Activated CD8-positive, alpha-beta memory T cell treated with anti-CD3 and anti-CD28 coated beads for 36 hours (primary cell): ENCODE results near the gene FLACC1. TPM values are rescaled to one million over a fixed set of nuclear protein-coding genes. Genes with fewer than 3 reads are reported as not detected.
"Not testable (repeated sequence)": the region's sequence is repeated elsewhere in the genome, so short reads cannot be mapped to it uniquely, and the experiment has no call there.

Experiments used
- CTCF ChIA-PET: fragments of 350-600 bp; sonication (Branson Sonifier 250); formaldehyde crosslinking; loops from one replicate; lab custom pipeline; 2021; ENCODE audit warnings: antibody characterized with exemption; lab: Charles Lee
- POLR2A ChIA-PET: fragments of 350-600 bp; sonication (Branson Sonifier 250); formaldehyde crosslinking; loops from one replicate; lab custom pipeline; 2021; ENCODE audit warnings: antibody characterized with exemption; lab: Charles Lee
- total RNA-seq, 2 experiments: library from RNA; stranded (reverse); gene quantifications; one replicate each; pipeline ENCODE4 v1.2.3, GENCODE V29; 2021

FLACC1 gene
- total RNA-seq, 2 experiments from 2014 or later = 0.97 to 1.3 TPM

DNA sequence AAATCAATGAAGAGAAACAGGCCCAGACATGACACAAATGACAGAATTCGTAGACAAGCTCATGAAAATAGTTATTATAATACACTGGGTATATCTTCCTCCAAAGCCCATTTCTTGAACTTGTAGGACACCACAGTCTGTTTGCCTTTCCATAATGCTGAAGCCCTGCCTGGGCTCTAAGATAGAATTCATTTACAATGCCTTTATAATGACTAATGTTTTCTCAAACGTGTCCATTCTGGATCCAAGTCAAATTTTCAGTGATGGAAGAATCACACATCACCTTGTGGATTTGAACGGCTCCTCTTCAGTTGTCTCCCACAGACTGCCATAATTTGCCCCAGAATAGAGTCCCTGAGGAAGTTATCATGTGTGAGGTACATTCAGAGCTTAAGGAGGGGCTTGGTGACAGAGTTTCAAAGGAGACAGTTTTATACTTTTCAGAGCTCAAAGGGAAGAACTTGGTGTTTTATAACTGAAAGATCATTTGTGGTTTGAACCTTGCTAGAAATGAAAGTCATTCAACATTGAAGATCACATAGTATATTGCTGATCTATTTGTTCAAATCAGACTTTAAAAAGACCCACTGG is 58.6 kb downstream of the FLACC1 start:
- CTCF ChIA-PET = interaction anchor here (1.0 kb wide), 1 partner anchor 65 kb away, joined by 3 read pairs; no protein-coding TSS in a partner anchor
- POLR2A ChIA-PET = no interaction called here

DNA sequence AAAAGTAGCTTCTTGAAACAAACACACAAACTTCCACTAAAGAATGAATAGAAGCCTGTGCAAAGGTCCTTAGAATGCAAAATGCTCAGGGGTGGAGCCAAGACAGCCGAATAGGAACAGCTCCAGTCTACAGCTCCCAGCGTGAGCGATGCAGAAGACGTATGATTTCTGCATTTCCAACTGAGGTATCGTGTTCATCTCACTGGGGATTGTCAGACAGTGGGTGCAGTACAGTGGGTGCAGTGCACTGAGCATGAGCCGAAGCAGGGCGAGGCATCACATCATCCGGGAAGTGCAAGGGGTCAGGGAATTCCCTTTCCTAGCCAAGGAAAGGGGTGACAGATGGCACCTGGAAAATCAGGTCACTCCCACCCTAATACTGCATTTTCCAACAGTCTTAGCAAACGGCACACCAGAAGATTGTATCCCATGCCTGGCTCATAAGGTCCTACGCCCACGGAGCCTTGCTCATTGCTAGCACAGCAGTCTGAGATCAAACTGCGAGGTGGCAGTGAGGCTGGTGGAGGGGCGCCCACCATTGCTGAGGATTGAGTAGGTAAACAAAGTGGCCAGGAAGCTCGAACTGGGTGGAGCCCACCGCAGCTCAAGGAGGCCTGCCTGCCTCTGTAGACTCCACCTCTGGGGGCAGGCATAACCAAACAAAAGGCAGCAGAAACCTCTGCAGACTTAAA is 66.5 kb downstream of the FLACC1 start:
- CTCF ChIA-PET = not testable (repeated sequence)
- POLR2A ChIA-PET = interaction anchor here (0.6 kb wide), 1 partner anchor 87 kb away, joined by 5 read pairs; no protein-coding TSS in a partner anchor

- POLR2A ChIA-PET = interaction anchor here (0.6 kb wide), 1 partner anchor 123 kb away, joined by 3 read pairs; no protein-coding TSS in a partner anchor
- CTCF ChIA-PET = no interaction called here
Measured at GRCh38 chr2:201285499-201285898, 71.6 kb downstream of the FLACC1 start.

GRCh38 chr2:201280191-201281040 is 76.7 kb downstream of the FLACC1 start:
- ChIA-PET CTCF (no interaction called here), POLR2A (no interaction called here)

GRCh38 chr2:201279079-201279478 is 78.1 kb downstream of the FLACC1 start:
- POLR2A ChIA-PET = no interaction called here
- CTCF ChIA-PET = interaction anchor here (1.1 kb wide), 1 partner anchor 85 kb away, joined by 3 read pairs; no protein-coding TSS in a partner anchor

DNA sequence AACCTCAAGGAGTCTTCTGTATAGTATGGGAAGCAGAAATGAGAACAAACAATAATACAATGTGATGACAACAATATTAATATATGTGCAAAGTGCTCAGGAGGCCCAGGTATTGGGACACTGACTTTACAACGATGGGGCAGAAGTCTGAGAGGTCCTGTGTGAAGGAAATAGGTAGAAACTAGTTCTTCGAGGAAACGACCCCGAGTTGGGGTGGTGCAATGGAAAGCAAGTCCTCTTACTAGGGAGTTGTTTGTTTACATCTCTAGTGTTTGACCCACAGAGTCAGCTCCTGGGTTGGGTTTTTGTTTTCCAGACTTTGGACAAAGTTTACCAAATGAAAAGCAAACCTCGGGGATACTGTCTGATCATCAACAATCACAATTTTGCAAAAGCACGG is 80.6 kb downstream of the FLACC1 start:
- POLR2A ChIA-PET = no interaction called here
- CTCF ChIA-PET = interaction anchor here (1.6 kb wide), 1 partner anchor 10 kb away, joined by 3 read pairs; no protein-coding TSS in a partner anchor

GRCh38 chr2:201275990-201276389 is 81.2 kb downstream of the FLACC1 start:
- ChIA-PET POLR2A (no interaction called here), CTCF (interaction anchor here (1.6 kb wide), 1 partner anchor 9 kb away, joined by 3 read pairs; no protein-coding TSS in a partner anchor)

GRCh38 chr2:201275069-201275468 is 82.1 kb downstream of the FLACC1 start:
- CTCF ChIA-PET = no interaction called here
- POLR2A ChIA-PET = no interaction called here

DNA sequence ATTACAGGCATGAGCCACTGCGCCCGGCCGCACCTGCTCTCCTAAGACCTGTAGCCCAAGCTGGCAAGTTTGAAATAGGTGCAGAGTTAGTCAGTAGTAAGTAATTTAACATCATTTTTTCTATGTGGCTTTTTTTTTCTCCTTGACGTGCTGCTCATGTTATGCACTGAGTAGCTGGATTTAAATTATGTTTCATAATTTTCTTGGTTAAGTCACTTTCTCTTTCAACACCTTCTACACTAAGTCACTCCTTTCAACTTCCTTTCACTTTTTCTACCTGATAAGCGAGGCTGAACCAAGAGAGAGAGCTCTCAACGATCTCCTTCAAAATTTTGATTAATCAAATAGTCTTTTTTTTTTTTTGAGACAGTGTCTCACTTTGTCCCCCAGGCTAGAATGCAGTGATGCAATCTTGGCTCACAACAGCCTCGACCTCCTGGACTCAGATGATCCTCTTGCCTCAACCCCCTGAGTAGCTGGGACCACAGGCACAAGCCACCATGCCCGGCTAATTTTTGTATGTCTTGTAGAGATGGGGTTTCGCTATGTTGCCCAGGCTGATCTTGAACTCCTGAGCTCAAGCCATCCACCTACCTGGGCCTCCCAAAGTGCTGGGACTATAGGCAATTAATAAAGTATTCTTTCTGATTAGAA is 83.7 kb downstream of the FLACC1 start:
- CTCF ChIA-PET = interaction anchor here (0.6 to 0.8 kb wide), 4 partner anchors 11 to 410 kb away, joined by 3 to 4 read pairs (median 4); no protein-coding TSS in a partner anchor
- POLR2A ChIA-PET = interaction anchor here (0.6 kb wide), 1 partner anchor 16 kb away, joined by 3 read pairs; no protein-coding TSS in a partner anchor

GRCh38 chr2:201271917-201272316 is 85.2 kb downstream of the FLACC1 start:
- CTCF ChIA-PET = no interaction called here
- POLR2A ChIA-PET = no interaction called here

DNA sequence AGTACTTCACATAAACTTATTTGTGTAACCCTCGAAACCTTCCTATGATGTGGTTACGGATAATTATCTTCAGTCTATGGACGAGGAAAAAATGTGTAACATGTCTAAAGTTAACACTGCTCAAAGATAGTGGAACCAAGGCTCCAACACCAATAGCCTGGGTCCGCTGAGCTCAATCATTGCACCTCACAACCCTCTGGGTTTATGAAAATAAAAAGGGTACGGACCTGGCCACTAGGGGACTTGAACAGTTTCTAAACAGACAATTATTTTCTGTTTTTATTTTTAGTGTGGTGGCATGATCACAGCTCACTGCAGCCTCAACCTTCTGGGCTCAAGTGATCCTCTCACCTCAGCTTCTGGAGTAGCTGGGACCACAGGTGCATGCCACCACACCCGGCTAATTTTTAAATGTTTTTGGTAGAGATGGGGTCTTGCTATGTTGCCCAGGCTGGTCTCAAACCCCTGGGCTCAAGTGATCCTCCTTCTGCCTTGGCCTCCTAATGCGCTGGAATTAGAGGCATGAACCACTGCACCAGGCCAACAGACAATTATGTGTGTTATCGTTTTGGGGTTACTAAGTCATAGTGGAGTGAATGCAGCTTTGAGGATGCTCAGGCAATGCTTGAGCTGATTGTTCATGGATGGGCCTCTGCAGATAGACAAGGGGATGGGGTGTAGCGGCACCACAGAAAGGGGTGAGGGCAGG is 86.7 kb downstream of the FLACC1 start:
- ChIA-PET CTCF (interaction anchor here (0.9 to 1.3 kb wide), 3 partner anchors 14 to 93 kb away, joined by 3 read pairs; no protein-coding TSS in a partner anchor), POLR2A (no interaction called here)

- CTCF ChIA-PET = interaction anchor here (0.9 to 1.3 kb wide), 3 partner anchors 14 to 94 kb away, joined by 3 read pairs; no protein-coding TSS in a partner anchor
- POLR2A ChIA-PET = no interaction called here
Measured at GRCh38 chr2:201269764-201270163, 87.4 kb downstream of the FLACC1 start.

DNA sequence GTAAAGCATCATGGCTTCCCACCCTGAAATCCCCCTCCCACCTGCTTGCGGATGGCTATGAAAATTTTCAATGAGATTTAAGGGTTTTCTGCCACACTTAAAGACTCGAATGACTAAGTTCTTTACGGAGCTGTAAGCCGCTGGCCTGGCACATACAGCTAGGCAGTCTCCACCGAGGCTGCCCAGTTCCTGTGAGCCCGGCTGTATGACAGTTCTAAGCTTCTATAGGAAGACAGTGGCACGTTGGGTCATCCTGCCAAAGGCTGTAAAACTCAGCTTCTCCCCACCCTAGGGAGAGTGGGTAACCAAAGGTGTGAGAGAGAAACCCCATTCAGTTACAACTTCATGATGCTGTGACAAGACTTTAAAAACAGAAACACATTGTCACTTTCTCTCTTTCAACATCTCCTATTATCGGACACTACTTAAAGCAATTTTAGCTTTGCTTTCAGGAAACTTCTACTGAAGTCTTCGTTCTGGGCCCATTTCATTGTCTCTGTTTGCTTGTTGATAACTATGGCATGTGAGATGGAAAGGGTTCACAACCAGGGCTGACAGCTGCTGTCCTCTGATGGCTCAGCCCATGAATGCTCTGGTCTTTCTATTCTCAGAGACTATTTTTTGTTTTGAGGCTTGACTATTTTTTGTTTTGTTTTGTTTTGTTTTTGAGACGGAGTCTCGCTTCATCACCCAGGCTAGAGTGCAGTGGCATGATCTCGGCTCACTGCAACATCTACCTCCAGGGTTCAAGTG is 89.7 kb downstream of the FLACC1 start:
- POLR2A ChIA-PET = interaction anchor here (1.7 kb wide), 1 partner anchor 9 kb away, joined by 4 read pairs; no protein-coding TSS in a partner anchor
- CTCF ChIA-PET = interaction anchor here (1.2 to 1.4 kb wide), 3 partner anchors 9 to 166 kb away, joined by 3 to 5 read pairs (median 3); no protein-coding TSS in a partner anchor

GRCh38 chr2:201266629-201267028 is 90.5 kb downstream of the FLACC1 start:
- CTCF ChIA-PET = interaction anchor here (1.2 to 1.4 kb wide), 2 partner anchors 10 to 34 kb away, joined by 3 to 5 read pairs; no protein-coding TSS in a partner anchor

DNA sequence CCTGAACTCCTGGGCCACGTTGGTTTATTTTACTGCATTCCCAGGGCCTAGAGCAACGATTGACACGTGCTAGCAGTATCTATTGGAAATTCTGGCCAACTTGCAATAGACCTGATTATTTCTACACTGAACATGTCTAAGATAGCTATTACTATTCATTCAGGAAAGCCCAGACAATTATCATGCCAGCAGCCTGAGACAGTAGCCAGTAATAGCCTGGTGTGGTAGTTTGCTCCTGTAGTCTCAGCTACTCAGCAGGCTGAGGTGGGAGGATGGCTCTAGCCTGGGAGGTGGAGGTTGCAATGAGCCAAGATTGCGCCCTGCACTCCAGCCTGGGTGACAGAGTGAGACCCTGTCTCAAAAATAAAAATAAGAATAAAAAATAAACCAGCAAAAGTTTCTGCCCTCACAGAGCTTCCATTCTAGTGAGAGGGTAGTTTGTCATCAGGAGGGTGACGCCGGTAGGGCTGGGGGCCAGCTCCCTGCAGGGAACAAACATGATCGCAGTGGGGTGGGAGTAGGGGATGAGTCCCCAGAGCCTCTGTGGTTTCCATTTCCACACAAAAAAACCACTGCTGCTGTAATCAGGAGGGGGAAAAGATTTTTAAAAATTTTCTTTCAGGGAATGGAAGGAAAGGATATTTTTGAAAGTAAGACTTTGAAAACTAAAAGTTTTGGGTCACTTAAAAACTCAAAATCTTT is 92.5 kb downstream of the FLACC1 start:
- ChIA-PET POLR2A (interaction anchor here (0.6 to 7.2 kb wide), 4 partner anchors 11 to 648 kb away, joined by 3 to 51 read pairs (median 6); partner anchors contain the start of genes STRADB and TRAK2), CTCF (interaction anchor here (1.6 to 6.0 kb wide), 2 partner anchors 31 to 99 kb away, joined by 4 to 39 read pairs; no protein-coding TSS in a partner anchor)

More at GRCh38 chr2:201266629-201267028, 90.5 kb downstream of the FLACC1 start:
- POLR2A ChIA-PET = interaction anchor here (1.7 kb wide), 1 partner anchor 8 kb away, joined by 4 read pairs; no protein-coding TSS in a partner anchor

GRCh38 chr2:201263779-201264178 is 93.4 kb downstream of the FLACC1 start:
- ChIA-PET CTCF (interaction anchor here (1.6 to 6.0 kb wide), 2 partner anchors 30 to 100 kb away, joined by 4 to 39 read pairs; no protein-coding TSS in a partner anchor), POLR2A (interaction anchor here (0.5 to 7.2 kb wide), 4 partner anchors 10 to 1120 kb away, joined by 3 to 51 read pairs (median 4); partner anchors contain the start of genes STRADB and TRAK2)
